HepG2 (cell line): ENCODE results near the gene CDC42EP3.

ENCODE experiments used
- TEAD3 ChIP-seq: optimal IDR thresholded peaks from 2 replicates; pipeline ENCODE3; 2016; ENCODE audit warnings: borderline replicate concordance
- ZNF549 ChIP-seq: sonication (generic); formaldehyde crosslinking; IDR thresholded peaks from 2 replicates; pipeline ENCODE4 v1.5.0; 2020; ENCODE audit warnings: missing genetic modification reagents
- ZNF720 ChIP-seq: sonication (generic); formaldehyde crosslinking; IDR thresholded peaks from 2 replicates; pipeline ENCODE4 v1.4.0; 2020; ENCODE audit warnings: missing genetic modification reagents
- TF ChIP-seq, protein P1 (sequence below): sonication (generic); formaldehyde crosslinking; IDR thresholded peaks from 2 replicates; pipeline ENCODE4 v1.5.0; 2020; ENCODE audit warnings: mild to moderate bottlenecking, missing genetic modification reagents, moderate library complexity

GRCh38 chr2:37633234-37633633, 38.2 kb downstream of the CDC42EP3 start:
- TF ChIP-seq, protein P1, sequence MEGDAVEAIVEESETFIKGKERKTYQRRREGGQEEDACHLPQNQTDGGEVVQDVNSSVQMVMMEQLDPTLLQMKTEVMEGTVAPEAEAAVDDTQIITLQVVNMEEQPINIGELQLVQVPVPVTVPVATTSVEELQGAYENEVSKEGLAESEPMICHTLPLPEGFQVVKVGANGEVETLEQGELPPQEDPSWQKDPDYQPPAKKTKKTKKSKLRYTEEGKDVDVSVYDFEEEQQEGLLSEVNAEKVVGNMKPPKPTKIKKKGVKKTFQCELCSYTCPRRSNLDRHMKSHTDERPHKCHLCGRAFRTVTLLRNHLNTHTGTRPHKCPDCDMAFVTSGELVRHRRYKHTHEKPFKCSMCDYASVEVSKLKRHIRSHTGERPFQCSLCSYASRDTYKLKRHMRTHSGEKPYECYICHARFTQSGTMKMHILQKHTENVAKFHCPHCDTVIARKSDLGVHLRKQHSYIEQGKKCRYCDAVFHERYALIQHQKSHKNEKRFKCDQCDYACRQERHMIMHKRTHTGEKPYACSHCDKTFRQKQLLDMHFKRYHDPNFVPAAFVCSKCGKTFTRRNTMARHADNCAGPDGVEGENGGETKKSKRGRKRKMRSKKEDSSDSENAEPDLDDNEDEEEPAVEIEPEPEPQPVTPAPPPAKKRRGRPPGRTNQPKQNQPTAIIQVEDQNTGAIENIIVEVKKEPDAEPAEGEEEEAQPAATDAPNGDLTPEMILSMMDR (CRISPR knock-in tag), result no peak
- no peak for TF ChIP-seq ZNF549 (CRISPR knock-in tag)
- TF ChIP-seq ZNF720 (CRISPR knock-in tag), result no peak
- no peak for TF ChIP-seq TEAD3 (CRISPR knock-in tag)
